HG03175 (cell line): ENCODE measurements around the gene RNF114.

Source experiments
- ATAC-seq: cut with Tn5 transposase; IDR thresholded peaks from one replicate; pipeline ENCODE4 v1.9.1; 2021; ENCODE audit warnings: mild to moderate bottlenecking, moderate library complexity; ENCODE audit not compliant: unreplicated experiment

RNF114 gene

GRCh38 chr20:49901588-49901987 is 34.6 kb upstream of the RNF114 start:
- ATAC-seq, result no peak

- ATAC-seq, result no peak
These were observed 31.6 kb upstream of the RNF114 start for GRCh38 chr20:49904440-49905214.

DNA sequence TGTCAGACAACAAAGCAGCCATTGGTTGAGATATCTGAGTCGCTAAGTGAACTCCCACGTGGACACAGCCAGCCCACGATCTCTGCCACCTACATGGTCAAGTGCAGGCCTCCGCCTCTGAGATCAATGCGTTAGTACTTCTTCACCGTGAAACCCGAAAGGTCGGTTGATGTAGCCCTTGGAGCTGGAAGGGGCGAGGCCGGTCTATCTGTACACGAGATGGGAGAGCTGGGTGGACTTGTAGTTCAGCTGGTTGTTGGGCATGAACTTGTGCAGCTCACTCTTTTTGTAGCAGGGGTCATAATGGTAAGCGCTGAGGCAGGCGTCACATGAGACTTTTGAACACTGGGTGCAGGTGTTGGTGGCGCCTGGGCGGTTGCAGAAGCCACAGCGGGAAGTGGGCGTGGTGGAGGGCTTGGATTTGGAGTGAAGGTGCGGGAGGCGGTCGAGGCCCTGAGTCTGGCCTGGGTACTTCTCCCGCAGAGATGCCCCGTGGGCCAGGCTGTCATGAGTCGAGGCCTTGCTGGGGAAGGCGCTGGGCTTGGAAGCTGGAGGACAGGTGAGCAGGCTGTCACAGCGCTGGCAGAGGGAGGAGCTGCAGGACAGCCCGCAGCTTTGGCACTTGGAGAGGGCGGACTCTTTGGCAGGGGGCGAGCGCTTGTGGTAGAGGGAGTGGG is 30.6 kb upstream of the RNF114 start:
- ATAC-seq, result no peak

- no peak for ATAC-seq
These were observed 30.0 kb upstream of the RNF114 start for GRCh38 chr20:49906101-49906604.

DNA sequence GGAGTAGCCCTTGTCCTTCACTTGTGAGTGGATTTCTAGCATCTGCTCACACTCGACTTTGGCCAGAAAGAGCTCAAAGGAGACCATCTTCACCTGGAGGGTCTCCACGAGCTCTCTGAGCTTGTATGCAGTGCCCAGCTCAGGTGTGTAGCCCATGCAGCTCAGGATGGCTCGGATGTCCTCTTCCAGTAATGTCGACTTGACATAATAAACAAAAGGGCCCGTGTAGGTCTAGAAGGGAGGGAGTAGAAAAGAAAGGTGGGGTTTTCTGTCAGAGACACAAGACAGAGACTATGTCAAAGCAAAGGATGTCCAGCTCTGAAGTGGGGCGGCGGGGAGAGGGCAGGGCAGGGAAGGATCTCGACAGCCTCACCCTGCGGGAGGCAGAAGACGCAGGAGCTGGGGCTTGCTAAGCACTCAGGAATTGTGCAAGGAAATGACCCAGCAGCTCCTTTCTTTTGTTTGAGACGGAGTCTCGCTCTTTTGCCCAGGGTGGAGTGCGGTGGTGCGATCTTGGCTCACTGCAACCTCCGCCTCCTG is 29.5 kb upstream of the RNF114 start:
- no peak for ATAC-seq

DNA sequence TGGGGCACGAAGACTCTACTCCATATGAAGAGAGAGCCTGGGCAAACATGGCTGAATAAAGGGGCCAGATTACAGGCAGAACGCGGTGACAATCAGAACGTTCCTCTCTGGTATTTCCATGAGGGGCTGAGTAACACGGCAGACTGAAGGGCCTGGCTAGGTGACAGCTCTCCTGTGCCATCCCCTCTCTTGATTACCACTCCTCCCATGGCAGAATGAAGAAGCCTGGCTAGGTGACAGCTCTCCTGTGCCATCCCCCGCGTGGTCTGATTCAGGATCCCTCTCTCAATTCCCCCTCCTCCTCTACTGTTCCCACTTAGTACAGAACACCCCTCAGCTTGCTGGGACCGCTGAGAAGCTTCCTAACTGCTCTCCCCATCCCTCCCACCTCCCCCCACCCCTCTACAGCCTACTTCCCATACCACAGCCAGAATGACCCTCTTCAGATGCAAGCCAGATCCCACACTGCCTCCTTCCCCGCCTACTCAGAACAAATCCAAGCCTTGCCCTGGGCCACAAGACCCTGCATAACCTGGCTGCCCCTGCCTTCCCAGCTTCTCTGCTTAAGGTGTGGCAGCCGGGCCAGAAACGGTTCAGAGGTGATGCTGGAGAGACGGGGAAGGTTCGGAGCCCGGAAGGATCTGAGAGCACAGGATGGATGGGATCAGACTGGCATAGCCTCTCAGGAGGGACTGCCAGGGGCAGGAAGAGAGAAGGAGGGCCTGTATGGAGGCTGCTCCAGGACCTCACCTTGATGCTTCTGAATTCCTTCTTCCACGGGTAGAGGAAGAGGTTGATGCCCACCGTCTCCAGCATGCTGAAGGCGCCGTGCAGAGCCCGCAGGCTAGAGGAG is 28.6 kb upstream of the RNF114 start:
- no peak for ATAC-seq

- no peak for ATAC-seq
These were observed 28.0 kb upstream of the RNF114 start for GRCh38 chr20:49908258-49908565.

- ATAC-seq, result no peak
These were observed 26.5 kb upstream of the RNF114 start for GRCh38 chr20:49909499-49910339.

DNA sequence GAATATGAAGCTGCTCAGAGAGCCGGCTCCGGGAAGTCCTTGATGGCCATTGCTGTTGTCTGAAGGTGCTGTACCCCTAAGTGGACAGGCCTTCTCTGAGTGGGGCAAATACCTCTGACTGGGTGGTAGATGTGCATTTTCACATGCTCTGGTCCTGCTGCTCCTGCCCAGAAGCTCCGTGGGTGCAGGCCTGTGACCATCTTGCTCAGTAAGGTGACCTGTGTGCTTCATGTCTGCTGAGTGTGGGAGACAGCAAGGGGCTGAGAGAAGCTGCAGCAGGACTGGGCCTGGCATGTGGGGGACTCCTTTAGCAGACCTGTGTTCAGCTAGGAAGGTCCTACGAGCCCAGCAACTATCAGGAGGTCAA is 25.9 kb upstream of the RNF114 start:
- no peak for ATAC-seq

DNA sequence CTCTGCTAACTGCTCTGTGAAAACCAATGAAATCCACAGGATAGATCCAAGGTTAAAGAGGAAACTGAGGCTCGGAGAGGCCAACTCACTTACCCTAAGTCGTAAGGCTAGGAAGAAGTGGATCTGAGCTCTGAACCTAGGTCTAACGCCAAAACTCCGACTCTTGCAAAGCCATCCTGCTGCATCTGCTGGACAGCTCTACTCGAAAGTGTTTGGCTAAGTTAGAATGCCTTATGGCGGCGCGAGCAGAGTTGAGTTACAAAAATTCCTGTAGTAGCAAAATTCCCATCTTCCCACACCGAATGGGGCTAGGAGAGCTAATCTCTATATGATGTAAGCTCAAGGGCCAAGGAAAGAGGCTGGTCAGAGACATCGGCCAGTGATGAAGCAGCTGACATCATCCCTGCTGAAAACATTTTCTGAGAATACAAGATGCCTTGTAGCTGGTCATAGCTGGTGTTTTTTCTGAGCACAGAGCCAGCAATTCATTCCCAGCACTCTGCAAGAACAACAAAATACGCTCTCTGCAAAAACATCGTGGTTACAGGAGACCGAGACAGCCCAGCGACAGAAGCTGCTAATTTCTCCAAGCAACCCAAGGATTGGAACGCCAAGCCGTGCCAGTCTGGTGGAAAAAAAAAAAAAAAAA is 22.7 kb upstream of the RNF114 start:
- no peak for ATAC-seq

- peak; percentile 1 for ATAC-seq
These were observed 21.7 kb upstream of the RNF114 start for GRCh38 chr20:49914310-49915117.

DNA sequence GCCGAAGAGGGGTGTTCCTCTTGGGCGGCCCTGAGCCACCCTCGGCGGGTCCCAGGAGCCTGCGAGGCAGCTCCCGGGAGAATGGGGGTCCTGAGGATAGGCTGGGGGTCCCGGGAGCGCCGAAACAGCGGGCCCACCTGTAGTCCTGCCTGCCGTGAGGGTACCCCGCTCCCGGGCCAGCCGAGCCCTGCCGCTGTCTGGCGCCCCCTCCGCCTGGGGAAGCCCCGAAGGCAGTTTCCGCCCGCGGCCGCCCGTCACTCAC is 21.1 kb upstream of the RNF114 start:
- ATAC-seq, result peak; percentile 17

DNA sequence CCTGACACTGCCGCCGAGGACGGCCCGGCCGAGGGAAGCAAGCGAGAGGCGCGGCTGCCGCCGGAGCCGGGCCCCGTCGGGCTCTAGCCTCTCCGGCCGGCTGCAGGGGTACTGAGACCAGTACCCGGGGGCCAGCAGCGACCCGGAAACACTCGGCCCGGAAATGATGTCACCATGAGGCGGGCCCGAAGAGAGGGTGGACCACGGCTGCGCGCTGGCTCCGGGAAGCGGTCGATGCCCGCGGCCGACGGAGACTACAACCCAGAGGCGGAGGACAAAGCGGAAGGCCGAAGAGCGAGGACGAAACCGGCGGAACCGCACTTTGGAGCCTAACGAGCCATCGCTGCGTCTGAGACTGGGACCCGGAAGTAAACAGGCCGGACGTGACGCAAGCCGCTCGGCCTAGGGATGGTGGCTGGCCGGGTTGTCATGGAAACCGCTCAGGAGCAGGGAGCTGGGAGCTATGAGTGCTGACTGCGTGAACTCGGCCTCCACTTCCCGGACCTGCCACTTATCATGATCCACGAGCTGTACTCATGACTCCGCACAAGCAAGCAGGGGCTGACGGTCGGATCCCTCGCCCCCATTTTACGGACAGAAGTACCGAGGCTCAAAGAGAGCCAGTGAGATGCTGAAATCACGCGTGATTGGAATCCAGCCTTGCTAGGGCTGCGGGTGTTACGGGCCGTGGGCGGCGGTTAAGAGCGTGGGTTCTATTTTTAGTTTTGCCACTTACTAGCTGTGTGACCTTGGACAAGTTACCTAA is 20.6 kb upstream of the RNF114 start, which contains the start of gene SPATA2:
Gene SPATA2, minus strand, starts transcription at position 150 of the 766 bp plus-strand sequence. CDS start 7,039 bp downstream, outside the sequence.
- peak; percentile 86 for ATAC-seq

GRCh38 chr20:49916146-49917002 is 19.8 kb upstream of the RNF114 start:
- no peak for ATAC-seq

GRCh38 chr20:49918446-49918845 is 17.8 kb upstream of the RNF114 start:
- ATAC-seq, result no peak

DNA sequence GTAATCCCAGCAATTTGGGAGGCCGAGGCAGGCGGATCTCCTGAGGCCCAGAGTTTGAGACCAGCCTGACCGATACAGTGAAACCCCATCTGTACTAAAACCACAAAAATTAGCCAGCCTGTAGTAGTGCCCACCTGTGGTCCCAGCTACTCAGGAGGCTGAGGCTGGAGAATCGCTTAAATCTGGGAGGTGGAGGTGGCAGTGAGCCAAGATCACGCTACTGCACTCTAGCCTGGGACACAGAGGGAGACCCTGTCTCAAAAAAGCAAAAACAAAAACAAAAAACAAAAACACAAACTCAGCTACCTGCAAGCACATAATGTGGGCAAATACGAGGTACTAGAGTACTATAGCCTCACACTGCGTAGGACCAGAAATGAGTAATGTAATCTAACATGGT is 17.2 kb upstream of the RNF114 start:
- no peak for ATAC-seq

GRCh38 chr20:49919461-49919860 is 16.7 kb upstream of the RNF114 start:
- ATAC-seq, result no peak

GRCh38 chr20:49924247-49924646 is 11.9 kb upstream of the RNF114 start:
- no peak for ATAC-seq
